GM19372 (cell line): Measurements from ENCODE around the gene IRF9.
A peak's percentile ranks its signal among the peaks of the same experiment; 100 is the strongest.
"Not testable (repeated sequence)": the region's sequence is repeated elsewhere in the genome, so short reads cannot be mapped to it uniquely, and the experiment has no call there.

ENCODE experiments used
- ATAC-seq: cut with Tn5 transposase; IDR thresholded peaks from one replicate; pipeline ENCODE4 v1.9.1; 2021; ENCODE audit warnings: mild to moderate bottlenecking, low read depth, moderate library complexity; ENCODE audit not compliant: unreplicated experiment

IRF9 gene

DNA sequence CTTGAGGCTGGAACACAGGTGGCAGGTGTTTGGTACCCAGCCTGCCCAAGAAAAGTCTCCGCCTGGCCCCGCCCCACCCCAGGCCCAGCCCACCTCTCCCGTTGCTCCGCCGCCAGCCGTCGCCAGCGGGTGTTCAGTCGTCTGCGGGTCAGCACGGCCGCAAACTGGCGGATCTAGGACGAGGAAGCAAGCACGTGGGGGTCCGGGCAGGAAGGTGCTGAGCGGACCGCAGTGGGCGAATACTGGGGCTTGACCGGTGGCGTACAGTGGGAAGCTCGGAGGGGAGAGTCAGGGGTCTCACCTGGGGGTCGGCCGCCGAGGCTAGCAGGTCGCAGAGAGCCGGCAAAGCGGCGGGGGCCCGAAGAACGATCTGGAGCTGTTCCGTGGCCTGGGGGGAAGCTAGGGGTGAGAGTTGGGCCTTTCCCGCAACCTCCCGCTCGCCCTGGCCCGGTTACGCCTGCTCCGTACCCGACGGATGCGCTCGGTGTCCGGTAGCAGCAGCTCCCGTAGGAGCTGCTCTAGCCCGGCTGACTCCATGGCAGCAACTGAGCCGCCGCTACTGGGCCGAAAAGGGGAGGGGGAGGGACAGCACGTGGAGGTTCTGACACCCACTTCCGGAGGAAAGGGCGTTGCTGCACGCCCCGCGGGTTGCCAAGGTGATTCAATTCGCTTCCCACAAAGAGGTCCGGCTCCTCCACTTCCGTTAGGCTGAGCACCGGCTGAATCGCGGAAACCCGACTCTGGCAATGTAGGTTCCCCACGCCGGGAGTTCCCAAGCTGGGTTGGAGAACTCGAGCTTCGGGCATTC, 27.4 kb downstream of the IRF9 start, which contains the start of gene IPO4:
Gene IPO4 (minus strand): TSS at position 566 of the 808 bp plus-strand sequence. CDS start 29 bp downstream, at position 537.
- peak; percentile 97 for ATAC-seq

DNA sequence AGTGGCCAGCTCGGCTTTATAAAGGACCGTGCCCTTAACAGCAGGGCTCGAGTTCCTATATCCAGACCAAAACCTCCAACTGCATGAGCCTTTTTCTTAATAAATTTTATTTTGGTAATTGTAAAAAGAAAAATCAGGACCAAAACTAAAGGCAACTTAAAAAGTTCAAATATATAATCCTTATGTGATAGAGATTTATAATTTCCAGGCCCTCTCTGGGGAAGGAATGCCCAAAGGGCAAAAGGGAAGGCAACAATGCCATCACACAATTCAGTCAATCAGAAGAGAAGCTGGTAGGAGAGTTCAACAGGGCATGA, 28.0 kb downstream of the IRF9 start:
- no peak for ATAC-seq

DNA sequence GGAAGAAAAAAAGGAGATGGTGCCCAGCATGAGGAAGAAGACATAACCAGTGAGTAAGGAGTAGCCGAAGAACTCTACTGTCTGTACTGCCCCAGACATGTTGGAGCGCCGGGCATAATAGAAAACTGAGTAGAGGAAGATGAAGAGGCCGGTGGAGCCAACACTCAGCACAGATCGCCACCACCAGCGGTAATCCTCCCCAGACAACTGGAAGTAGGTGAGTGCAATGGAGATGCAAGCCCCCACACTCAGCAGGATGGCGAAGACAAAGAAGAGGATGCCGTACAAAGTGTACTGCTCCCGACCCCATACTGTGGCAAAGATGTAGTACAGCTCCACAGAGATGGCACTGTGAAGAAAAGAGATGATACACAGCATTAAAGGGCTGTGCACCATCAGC, 28.4 kb downstream of the IRF9 start:
- ATAC-seq = no peak

DNA sequence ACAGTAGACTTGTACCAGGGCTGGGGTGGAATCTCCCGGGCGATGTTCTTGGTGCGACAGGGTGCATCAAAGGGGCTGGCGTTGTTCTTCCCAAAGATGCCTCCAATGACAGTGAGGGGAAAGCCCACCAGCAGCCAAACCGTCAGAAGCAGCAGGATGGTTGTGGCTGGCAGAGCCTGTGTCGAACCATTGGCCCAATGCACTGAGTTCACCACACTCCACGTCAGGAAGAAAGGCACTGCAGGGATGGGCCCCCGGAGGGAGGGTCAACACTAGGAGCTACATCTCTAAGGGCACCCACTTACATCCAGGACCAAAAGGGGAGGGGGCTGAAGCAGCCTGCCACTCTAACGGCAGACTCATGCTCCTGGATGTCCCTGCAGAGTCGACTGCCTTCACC, 29.4 kb downstream of the IRF9 start:
- no peak for ATAC-seq

DNA sequence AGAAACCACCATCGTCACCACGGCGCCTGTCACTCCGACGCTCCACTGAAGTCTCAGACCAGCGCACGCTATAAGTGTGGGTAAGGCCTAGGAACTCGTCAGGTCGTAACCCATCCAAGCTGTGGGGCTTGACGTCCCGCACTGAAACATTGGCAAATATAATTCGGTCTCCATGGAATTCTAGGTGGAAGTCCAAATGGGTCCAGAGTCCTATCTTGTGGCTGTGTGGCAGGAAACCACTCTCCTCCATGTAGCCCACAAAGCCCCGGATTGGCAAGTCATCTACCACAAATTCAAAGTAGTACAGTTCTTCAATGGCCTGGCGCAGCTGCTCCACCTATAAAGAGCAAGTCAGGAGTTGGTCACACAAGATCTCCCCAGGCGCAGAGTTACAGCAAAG, 31.9 kb downstream of the IRF9 start:
- no peak for ATAC-seq

DNA sequence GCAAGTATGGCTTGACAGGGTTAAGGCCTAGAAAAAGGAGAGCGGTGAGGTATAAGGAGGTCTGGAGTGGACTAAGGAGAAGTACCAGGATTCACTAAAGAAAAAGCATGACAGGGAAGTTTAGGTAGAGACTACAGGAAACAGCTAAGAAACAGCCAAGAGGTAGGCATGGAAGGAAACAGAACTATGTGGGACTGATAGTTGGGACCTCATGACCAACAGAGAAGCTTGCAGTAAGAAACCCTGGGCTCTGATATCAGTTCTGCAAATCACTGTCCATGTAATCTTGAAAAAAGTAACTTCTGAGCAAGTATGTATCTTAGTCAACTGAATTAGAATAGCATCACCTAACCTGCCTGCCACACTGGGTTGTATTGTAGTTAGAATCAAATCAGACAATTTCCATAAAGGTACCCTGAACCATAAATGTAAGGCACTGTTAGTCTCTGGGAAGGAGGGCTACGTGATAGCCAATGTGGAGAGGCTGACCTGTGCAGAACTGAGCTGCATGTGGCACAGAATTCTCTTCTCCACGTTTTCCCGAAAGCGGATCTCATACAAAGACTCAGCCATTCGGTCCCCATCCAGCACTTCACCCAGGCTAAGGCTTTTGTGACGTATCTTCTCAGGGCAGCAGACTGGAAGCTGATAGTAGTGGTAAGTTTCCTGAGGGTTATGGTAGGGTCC, 33.3 kb downstream of the IRF9 start:
- no peak for ATAC-seq

DNA sequence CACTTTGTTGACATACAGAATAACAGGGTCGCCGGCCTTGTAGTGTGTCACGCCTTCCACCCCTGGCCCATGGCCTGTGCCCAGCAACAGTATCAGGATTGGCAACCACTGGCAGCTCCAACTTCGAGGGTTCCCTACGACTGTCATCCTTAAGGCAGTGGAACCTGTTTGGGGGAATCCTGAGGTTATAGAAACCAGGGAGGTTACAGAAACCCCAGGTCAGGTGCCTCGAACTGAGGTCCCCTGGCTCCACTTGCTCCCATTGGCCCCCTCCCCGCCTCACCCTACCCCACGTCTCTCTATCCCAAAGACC, 33.8 kb downstream of the IRF9 start:
- ATAC-seq = no peak

DNA sequence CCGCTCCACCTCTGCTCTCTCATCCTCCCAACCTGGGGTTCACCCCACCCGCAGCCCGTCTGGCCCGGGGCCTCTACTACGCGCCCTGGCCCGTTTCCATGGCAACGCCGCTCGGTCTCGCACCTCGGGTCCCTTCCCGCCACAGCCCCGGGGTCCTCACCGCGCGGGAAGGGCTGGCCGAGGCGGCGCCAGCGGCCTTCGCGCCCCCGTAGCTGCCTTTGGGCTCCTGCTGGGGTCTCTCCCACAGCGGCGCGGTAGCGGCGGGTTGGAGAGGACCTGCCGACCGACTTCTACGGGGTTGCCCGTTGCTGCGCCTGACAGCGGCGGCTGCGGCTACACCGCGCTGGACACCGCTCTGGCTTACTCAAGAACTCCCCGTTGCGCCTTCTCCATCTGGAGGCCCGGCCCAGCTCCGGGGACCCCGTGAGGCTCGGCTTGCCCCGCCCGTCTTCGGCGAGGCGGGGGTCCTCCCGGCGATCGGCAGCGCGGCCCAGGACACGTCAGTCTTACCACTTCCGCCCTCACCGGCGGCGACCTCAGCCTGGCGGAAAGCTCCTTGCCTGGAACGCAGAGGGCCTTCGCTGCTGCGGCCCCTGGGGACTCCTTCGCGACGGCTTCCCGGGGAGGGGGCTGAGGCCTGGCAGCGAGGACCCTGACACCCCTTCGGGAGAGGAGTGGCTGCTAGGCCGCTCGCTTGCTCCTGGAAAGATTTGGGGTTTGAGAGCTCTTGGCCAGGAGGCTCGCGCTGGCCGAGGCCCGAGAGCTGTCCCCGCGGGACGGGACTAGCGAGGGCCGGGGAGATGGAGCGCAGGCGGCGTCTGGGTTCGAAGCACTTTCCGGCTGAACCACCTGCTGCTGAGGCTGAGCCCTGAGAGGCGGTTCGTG, 34.4 kb downstream of the IRF9 start, which contains the start of gene TM9SF1:
Gene TM9SF1 (minus strand): TSS at position 256 of the 885 bp plus-strand sequence. CDS start 422 bp downstream, outside the sequence.
- ATAC-seq = peak; percentile 88

DNA sequence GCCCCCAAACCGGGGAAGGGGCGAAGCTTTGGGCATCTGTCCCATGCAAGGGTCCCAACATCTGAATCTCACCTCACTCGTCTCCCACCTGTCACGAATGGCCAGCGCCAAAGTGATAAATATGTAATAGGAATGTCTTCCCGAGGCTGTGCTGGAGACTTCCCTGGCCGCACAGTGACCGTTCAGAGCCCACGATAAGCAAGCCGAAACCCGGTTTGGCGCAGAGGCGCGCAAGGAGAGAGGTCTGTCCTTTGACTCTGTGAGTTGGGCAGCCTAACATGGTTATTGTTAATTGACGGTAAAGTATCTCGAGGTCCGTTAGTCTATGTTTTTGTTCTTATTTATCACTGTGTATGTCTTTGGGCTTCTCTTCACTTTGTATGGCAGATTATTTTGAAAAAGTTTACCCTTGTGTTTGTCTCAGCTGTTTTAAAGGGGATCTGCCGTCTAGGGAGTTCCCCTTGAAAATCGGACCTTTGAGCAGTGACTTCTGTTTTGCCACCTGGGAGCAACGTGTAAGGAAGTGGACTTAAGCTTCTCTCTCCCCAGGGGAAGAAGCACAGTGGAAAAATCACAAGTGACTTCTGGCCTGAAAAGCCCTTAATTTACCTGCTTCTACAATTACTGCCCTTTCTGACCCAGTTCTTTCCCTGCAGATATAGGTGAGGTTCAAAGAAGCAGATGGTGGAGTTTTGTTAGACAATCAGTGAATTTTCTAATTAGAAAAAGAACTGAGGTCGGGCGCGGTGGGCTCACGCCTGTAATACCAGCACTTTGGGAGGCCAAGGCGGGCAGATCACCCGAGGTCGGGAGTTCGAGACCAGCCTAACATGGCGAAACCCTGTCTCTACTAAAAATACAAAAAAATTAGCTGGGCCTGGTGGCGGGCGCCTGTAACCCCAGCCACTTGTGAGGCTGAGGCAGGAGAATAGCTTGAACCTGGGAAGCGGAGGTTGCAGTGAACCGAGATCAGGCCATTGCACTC, 35.3 kb downstream of the IRF9 start:
- ATAC-seq = no peak

DNA sequence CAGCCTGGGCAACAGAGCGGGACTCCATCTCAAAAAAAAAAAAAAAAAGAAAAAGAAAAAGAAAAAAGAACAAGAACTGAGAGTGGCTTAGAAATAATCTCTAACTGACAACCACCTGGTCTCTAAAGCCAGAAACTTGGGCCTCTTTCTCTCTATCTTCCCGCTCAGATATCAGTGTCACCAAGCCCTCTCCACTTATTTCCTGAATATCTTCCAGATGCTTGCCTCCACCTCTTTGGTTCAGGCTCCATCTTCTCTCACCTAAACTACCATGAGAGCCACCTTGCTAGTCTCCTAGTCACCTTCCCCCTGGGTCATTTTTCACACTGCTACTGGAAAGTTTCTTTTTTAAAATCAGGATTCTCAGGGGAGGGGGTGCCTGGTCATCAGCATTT, 36.0 kb downstream of the IRF9 start:
- no peak for ATAC-seq

DNA sequence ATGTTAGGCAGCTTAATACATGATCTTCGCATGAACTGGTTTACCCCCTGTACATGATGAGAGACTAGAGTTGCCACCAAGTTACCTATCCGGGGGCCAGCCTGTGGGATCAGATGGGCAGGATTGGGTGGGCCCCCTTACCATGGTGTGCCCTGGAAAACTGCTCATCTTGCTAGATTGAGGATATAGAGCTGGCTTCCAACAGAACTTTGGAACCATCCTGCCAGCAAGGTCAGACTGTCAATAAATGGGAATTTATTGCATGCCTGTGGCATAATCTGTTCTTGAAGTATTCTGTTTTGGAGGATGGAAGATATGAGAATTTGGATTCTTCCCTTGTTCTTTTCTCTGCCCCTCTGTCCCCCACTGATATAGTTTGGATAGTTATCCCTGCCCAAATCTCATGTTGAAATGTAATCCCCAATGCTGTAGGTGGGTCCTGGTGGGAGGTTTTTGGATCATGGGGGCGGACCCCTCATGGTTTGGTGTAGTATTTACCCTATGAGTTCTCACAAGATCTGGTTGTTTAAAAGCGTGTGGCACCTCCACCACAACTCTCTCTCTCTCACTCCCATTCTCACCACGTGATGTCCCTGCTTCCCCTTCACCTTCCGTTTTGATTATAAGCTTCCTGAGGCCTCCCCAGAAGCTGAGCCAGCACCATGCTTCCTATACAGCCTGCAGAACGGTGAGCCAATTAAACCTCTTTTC, 37.9 kb downstream of the IRF9 start:
- no peak for ATAC-seq

DNA sequence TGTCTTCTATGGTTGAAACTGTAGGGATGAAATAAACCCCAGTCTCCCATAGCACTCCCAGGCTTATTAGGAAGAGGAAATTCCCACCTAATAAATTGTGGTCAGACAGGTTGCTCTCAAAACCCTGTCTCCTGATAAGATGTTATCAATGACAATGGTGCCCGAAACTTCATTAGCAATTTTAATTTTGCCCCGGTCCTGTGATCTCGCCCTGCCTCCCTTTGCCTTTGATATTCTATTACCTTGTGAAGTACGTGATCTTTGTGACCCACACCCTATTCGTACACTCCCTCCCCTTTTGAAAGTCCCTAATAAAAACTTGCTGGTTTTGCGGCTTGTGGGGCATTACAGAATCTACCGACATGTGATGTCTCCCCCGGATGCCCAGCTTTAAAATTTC, 41.5 kb downstream of the IRF9 start:
- not testable (repeated sequence) for ATAC-seq

DNA sequence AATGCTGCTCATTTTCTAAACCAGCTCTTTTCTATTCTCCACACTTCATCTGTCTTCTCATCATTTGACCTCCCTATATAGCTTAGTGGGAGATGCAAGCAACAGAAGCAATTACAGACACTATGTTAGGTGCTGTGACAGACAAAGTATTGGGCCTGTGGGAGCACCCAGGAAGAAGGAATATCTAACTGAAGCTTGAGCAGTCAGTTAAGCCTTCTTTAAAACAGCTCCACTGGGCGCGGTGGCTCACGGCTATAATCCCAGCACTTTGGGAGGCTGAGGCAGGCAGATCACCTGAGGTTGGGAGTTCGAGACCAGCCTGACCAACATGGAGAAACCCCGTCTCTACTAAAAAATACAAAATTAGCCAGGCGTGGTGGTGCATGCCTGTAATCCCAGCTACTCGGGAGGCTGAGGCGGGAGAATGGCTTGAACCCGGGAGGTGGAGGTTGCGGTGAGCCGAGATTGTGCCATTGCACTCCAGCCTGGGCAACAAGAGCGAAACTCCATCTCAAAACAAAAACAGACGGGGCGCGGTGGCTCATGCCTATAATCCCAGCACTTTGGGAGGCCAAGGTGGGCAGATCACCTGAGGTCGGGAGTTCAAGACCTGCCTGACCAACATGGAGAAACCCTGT, 42.3 kb downstream of the IRF9 start:
- not testable (repeated sequence) for ATAC-seq

DNA sequence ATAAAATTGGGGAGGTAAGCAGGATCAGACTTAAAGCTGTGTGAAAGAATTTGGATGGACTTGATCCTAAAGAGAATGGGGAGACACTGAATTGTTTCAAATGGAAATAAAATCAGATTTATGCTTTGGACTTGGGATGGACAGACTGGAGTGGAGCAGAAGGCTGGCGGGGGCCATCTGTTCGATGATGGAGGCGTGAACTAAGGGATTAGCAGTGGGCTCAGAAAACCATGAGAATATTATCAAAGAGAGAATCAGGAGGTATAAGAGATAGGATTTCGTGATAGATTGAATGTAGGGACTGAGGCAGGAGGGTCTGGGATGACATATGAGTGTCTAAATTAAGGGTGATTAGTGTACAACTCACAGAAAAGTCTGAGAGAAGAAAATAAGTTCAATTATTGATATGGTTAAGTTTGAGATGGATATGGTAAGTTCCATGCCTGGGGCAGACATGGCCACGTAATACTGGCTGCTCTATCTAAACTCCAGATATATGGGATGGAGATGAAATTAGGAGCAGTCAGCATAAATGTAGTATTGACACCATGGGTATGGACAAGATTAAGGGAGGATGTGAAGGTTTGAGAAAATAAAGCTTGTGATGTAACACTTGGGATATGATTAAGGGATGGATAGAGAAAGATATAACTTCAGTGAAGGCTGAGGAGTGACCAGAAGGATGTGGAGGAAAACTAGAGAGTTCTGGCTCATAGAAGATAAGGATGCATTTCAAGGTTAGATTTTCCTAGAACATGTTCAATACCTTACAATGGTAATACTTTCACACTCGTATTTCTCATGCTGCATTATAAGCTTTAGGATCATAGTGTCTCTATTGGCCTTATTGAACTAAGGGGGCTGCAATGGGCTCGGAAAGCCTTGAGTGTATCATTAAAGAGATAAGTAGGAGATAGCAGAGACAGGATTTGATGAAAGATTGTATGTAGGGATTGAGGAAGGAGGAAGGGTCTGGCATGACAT, 43.4 kb downstream of the IRF9 start:
- no peak for ATAC-seq

DNA sequence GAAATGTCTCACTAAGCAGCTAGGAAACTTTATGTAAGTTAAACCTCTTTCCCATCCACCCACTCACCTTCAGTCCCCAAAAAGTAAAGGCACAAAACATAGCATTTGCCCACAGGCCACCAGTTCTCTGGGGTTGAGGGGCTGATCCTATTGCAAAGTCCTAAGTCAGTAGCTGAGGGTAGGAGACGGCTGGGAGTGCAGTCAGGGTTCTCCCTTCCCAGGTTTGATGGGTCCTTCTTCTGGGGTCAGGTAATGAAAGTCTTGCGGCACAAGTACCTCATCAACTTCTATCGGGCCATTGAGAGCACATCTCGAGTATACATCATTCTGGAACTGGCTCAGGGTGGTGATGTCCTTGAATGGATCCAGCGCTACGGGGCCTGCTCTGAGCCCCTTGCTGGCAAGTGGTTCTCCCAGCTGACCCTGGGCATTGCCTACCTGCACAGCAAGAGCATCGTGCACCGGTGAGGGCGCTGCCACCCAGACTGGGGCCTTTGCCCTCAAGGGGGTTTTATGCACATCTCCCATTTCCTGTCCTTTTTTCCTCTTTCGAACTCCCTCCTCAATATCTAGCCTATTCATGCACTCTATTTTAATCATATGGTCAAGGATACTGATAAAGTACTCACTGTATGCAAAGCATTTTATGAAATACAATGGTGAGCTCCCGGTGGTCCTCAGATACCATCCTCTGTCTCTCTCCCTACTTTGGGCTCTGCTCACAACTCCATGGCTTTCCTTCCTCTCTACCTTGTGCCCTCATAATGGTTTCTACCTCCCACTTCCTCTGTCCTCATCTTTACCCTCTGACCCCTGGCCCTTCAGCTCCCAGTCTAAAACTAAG, 45.4 kb downstream of the IRF9 start:
- ATAC-seq = no peak

DNA sequence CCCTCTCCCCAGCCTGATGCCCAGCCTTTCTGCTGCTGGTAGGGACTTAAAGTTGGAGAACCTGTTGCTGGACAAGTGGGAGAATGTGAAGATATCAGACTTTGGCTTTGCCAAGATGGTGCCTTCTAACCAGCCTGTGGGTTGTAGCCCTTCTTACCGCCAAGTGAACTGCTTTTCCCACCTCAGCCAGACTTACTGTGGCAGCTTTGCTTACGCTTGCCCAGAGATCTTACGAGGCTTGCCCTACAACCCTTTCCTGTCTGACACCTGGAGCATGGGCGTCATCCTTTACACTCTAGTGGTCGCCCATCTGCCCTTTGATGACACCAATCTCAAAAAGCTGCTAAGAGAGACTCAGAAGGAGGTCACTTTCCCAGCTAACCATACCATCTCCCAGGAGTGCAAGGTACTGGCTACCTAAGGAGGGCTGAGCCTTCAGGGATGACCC, 46.1 kb downstream of the IRF9 start:
- ATAC-seq = no peak

DNA sequence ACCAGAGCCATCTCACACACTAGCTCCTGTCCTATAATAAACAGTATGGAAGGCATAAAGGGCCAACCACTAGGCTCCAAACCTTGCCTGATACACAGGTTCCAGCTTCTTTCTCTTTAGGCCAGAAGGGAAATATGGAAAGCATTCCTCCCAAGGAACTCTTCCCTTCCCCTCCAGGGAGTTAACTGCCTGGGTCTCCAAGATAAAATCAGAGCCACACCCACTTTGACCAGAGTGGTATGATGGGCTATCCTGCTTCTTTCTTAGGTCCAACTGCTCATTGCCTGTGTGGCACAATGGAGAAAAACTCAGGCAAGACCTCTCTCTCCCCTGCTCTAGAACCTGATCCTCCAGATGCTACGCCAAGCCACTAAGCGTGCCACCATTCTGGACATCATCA, 46.6 kb downstream of the IRF9 start:
- ATAC-seq = no peak
